PC-3 (cell line): ENCODE measurements around the gene LINC01488.

Source experiments
- CTCF ChIP-seq: fragments of 300-600 bp; sonication (generic); conservative IDR thresholded peaks from 2 replicates; pipeline ENCODE4 v1.5.1; 2017; ENCODE audit warnings: antibody characterized with exemption, low read depth, mild to moderate bottlenecking, low read length
- EZH2 ChIP-seq: fragments of 300-600 bp; sonication (generic); IDR thresholded peaks from one replicate; pipeline ENCODE4 v1.6.1; 2017; ENCODE audit warnings: antibody characterized with exemption, mild to moderate bottlenecking, low read length; ENCODE audit not compliant: unreplicated experiment

DNA sequence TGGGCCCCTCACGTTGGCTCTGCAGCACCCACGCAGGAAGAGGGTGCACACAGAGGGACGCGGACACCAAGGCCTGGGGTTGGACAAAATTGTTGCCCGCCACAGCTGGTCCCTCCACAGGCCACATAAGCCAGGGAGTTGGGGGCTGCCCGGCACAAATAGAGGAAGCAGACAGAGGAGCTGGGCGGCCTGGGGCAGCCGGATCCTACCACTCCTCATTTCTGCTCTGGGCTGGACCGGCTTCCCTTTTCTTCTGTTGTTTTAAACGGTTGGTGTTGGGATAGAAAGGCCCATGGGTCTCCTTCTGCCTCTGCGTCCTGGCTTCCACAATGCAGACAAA lies 36.4 kb upstream of the LINC01488 start:
- TF ChIP-seq EZH2 (no peak), CTCF (no peak)
